ENCODE results near the gene CCDC171.

CCDC171 gene

GRCh38 chr9:15975101-15975778 lies 422.4 kb downstream of the CCDC171 start:
- DNase-seq (ENCODE audit: insufficient read length), result no peak
- FAIRE-seq, result no peak
- no peak for TF ChIP-seq POLR2A (IDR thresholded peaks at IDR 0.05; ENCODE audit: low read depth, low read length)
- no peak for TF ChIP-seq POLR2AphosphoS5 (IDR thresholded peaks at IDR 0.05; ENCODE audit: low read depth, low read length)
- no peak for TF ChIP-seq TAF1 (IDR thresholded peaks at IDR 0.05; ENCODE audit: borderline replicate concordance, low read depth, low read length)

- no peak for FAIRE-seq
These were observed 424.6 kb downstream of the CCDC171 start for GRCh38 chr9:15977438-15977837.

GRCh38 chr9:15982182-15982581 lies 429.3 kb downstream of the CCDC171 start:
- no peak for TF ChIP-seq POLR2A (IDR thresholded peaks at IDR 0.05; ENCODE audit: low read depth, low read length)
- TF ChIP-seq POLR2AphosphoS5 (IDR thresholded peaks at IDR 0.05; ENCODE audit: low read depth, low read length), result no peak
- TF ChIP-seq TAF1 (IDR thresholded peaks at IDR 0.05; ENCODE audit: borderline replicate concordance, low read depth, low read length), result no peak
- DNase-seq (ENCODE audit: insufficient read length) (no peak), FAIRE-seq (no peak)

More at GRCh38 chr9:15977438-15977837, 424.6 kb downstream of the CCDC171 start:
- TF ChIP-seq POLR2AphosphoS5 (IDR thresholded peaks at IDR 0.05; ENCODE audit: low read depth, low read length) (no peak), TAF1 (IDR thresholded peaks at IDR 0.05; ENCODE audit: borderline replicate concordance, low read depth, low read length) (no peak), POLR2A (IDR thresholded peaks at IDR 0.05; ENCODE audit: low read depth, low read length) (no peak)
- no peak for DNase-seq (ENCODE audit: insufficient read length)

GRCh38 chr9:15999422-16000339 lies 446.8 kb downstream of the CCDC171 start:
- TF ChIP-seq POLR2A (IDR thresholded peaks at IDR 0.05; ENCODE audit: low read depth, low read length) (no peak), POLR2AphosphoS5 (IDR thresholded peaks at IDR 0.05; ENCODE audit: low read depth, low read length) (no peak), TAF1 (IDR thresholded peaks at IDR 0.05; ENCODE audit: borderline replicate concordance, low read depth, low read length) (no peak)
- no peak for DNase-seq (ENCODE audit: insufficient read length)
- FAIRE-seq, result no peak

- DNase-seq (ENCODE audit: insufficient read length) (no peak), FAIRE-seq (no peak)
- no peak for TF ChIP-seq TAF1 (IDR thresholded peaks at IDR 0.05; ENCODE audit: borderline replicate concordance, low read depth, low read length)
- TF ChIP-seq POLR2A (IDR thresholded peaks at IDR 0.05; ENCODE audit: low read depth, low read length), result no peak
These were observed 448.0 kb downstream of the CCDC171 start for GRCh38 chr9:16000811-16001210.

GRCh38 chr9:16001856-16002255 lies 449.0 kb downstream of the CCDC171 start:
- TF ChIP-seq TAF1 (IDR thresholded peaks at IDR 0.05; ENCODE audit: borderline replicate concordance, low read depth, low read length) (no peak), POLR2A (IDR thresholded peaks at IDR 0.05; ENCODE audit: low read depth, low read length) (no peak), POLR2AphosphoS5 (IDR thresholded peaks at IDR 0.05; ENCODE audit: low read depth, low read length) (no peak)
- no peak for DNase-seq (ENCODE audit: insufficient read length)
- FAIRE-seq, result no peak

- TF ChIP-seq TAF1 (IDR thresholded peaks at IDR 0.05; ENCODE audit: borderline replicate concordance, low read depth, low read length) (no peak), POLR2AphosphoS5 (IDR thresholded peaks at IDR 0.05; ENCODE audit: low read depth, low read length) (no peak), POLR2A (IDR thresholded peaks at IDR 0.05; ENCODE audit: low read depth, low read length) (no peak)
- DNase-seq (ENCODE audit: insufficient read length) (no peak), FAIRE-seq (no peak)
These were observed 450.0 kb downstream of the CCDC171 start for GRCh38 chr9:16002816-16003215.

GRCh38 chr9:16003785-16004184 lies 450.9 kb downstream of the CCDC171 start:
- FAIRE-seq, result no peak
- no peak for DNase-seq (ENCODE audit: insufficient read length)
- TF ChIP-seq TAF1 (IDR thresholded peaks at IDR 0.05; ENCODE audit: borderline replicate concordance, low read depth, low read length) (no peak), POLR2A (IDR thresholded peaks at IDR 0.05; ENCODE audit: low read depth, low read length) (no peak), POLR2AphosphoS5 (IDR thresholded peaks at IDR 0.05; ENCODE audit: low read depth, low read length) (no peak)

GRCh38 chr9:16004613-16005012 lies 451.8 kb downstream of the CCDC171 start:
- FAIRE-seq, result no peak
- DNase-seq (ENCODE audit: insufficient read length), result no peak
- TF ChIP-seq TAF1 (IDR thresholded peaks at IDR 0.05; ENCODE audit: borderline replicate concordance, low read depth, low read length) (no peak), POLR2AphosphoS5 (IDR thresholded peaks at IDR 0.05; ENCODE audit: low read depth, low read length) (no peak)

GRCh38 chr9:16010221-16010620 lies 457.4 kb downstream of the CCDC171 start:
- FAIRE-seq (no peak), DNase-seq (ENCODE audit: insufficient read length) (no peak)
- TF ChIP-seq POLR2AphosphoS5 (IDR thresholded peaks at IDR 0.05; ENCODE audit: low read depth, low read length) (no peak), POLR2A (IDR thresholded peaks at IDR 0.05; ENCODE audit: low read depth, low read length) (no peak), TAF1 (IDR thresholded peaks at IDR 0.05; ENCODE audit: borderline replicate concordance, low read depth, low read length) (no peak)

- TF ChIP-seq POLR2A (IDR thresholded peaks at IDR 0.05; ENCODE audit: low read depth, low read length) (no peak), TAF1 (IDR thresholded peaks at IDR 0.05; ENCODE audit: borderline replicate concordance, low read depth, low read length) (no peak), POLR2AphosphoS5 (IDR thresholded peaks at IDR 0.05; ENCODE audit: low read depth, low read length) (no peak)
- no peak for DNase-seq (ENCODE audit: insufficient read length)
- no peak for FAIRE-seq
These were observed 459.8 kb downstream of the CCDC171 start for GRCh38 chr9:16012621-16013020.

- TF ChIP-seq TAF1 (IDR thresholded peaks at IDR 0.05; ENCODE audit: borderline replicate concordance, low read depth, low read length), result no peak
- TF ChIP-seq POLR2A (IDR thresholded peaks at IDR 0.05; ENCODE audit: low read depth, low read length), result no peak
- no peak for TF ChIP-seq POLR2AphosphoS5 (IDR thresholded peaks at IDR 0.05; ENCODE audit: low read depth, low read length)
- DNase-seq (ENCODE audit: insufficient read length) (no peak), FAIRE-seq (no peak)
These were observed 460.5 kb downstream of the CCDC171 start for GRCh38 chr9:16013366-16013765.
